ENCODE data around the gene ABHD12. TPM values are rescaled to one million over a fixed set of nuclear protein-coding genes. Genes with fewer than 3 reads are reported as not detected.
A peak's percentile ranks its signal among the peaks of the same experiment; 100 is the strongest.

ABHD12 gene
- total RNA-seq, 2 donors from 2014 or later: 48.2 to 52.7 TPM

GRCh38 chr20:25397096-25397495 is 6.5 kb upstream of the ABHD12 start:
- Mint-ChIP-seq H3K27me3 (ENCODE audit: insufficient read depth) (no peaks in the 10 kb centered on the region), H3K27ac (no peak overlapping the region), H3K4me3 (no peak overlapping the region), H3K9me3 (peaks cover 18% of the 10 kb centered on the region), H3K36me3 (ENCODE audit: low read depth) (peaks cover 3% of the 10 kb centered on the region), H3K4me1 (peaks cover 26% of the 10 kb centered on the region)
- Histone ChIP-seq H3K4me3 (ENCODE audit: low read length) (no peak overlapping the region), H3K9me3 (ENCODE audit: control insufficient read depth, low read length) (peaks cover 8% of the 10 kb centered on the region), H3K27me3 (ENCODE audit: control insufficient read depth, insufficient read depth, low read length, poor library complexity, severe bottlenecking) (no peaks in the 10 kb centered on the region), H3K4me1 (ENCODE audit: control insufficient read depth, insufficient read depth, low read length) (no peaks in the 10 kb centered on the region), H3K9ac (ENCODE audit: extremely low read depth, low read length, poor library complexity, severe bottlenecking) (no peak overlapping the region), H3K27ac (ENCODE audit: low read depth, low read length) (no peak overlapping the region), H3K36me3 (ENCODE audit: control insufficient read depth, insufficient read depth, low read length) (no peaks in the 10 kb centered on the region)
- no peak for TF ChIP-seq CTCF (conservative IDR thresholded peaks at IDR 0.05)
- DNase-seq: no peak
- 92 to 97% methylated on average over 6 of the region's 6 CpGs for WGBS, 2 experiments (ENCODE audit: insufficient coverage in 1 of 2, insufficient read length in 1 of 2)

GRCh38 chr20:25394996-25395395 is 4.4 kb upstream of the ABHD12 start:
- no peak for TF ChIP-seq CTCF (conservative IDR thresholded peaks at IDR 0.05)
- H3K27ac Mint-ChIP-seq: no peak overlapping the region
- Histone ChIP-seq H3K9ac (ENCODE audit: extremely low read depth, low read length, poor library complexity, severe bottlenecking) (no peak overlapping the region), H3K4me3 (ENCODE audit: low read length) (no peak overlapping the region), H3K27me3 (ENCODE audit: control insufficient read depth, insufficient read depth, low read length, poor library complexity, severe bottlenecking) (no peaks in the 10 kb centered on the region), H3K9me3 (ENCODE audit: control insufficient read depth, low read length) (no peaks in the 10 kb centered on the region), H3K36me3 (ENCODE audit: control insufficient read depth, insufficient read depth, low read length) (no peaks in the 10 kb centered on the region), H3K4me1 (ENCODE audit: control insufficient read depth, insufficient read depth, low read length) (no peaks in the 10 kb centered on the region), H3K27ac (ENCODE audit: low read depth, low read length) (no peak overlapping the region)
- no peaks in the 10 kb centered on the region for H3K27me3 Mint-ChIP-seq (ENCODE audit: insufficient read depth)
- no peak overlapping the region for H3K4me3 Mint-ChIP-seq
- WGBS, 2 experiments (ENCODE audit: insufficient coverage in 1 of 2, insufficient read length in 1 of 2): 94 to 95% methylated on average over 6 of the region's 6 CpGs
- no peak for DNase-seq
- peaks cover 3% of the 10 kb centered on the region for H3K36me3 Mint-ChIP-seq (ENCODE audit: low read depth)
- H3K4me1 Mint-ChIP-seq: peaks cover 26% of the 10 kb centered on the region
- H3K9me3 Mint-ChIP-seq: peaks cover 8% of the 10 kb centered on the region

- Mint-ChIP-seq H3K36me3 (ENCODE audit: low read depth) (peaks cover 3% of the 10 kb centered on the region), H3K27me3 (ENCODE audit: insufficient read depth) (peaks cover under 1% of the 10 kb centered on the region), H3K4me3 (no peak overlapping the region), H3K9me3 (peaks cover 8% of the 10 kb centered on the region), H3K27ac (peak overlapping the region; percentile 10), H3K4me1 (peaks cover 27% of the 10 kb centered on the region)
- no peaks in the 10 kb centered on the region for H3K4me1 ChIP-seq (ENCODE audit: control insufficient read depth, insufficient read depth, low read length)
- H3K27ac ChIP-seq (ENCODE audit: low read depth, low read length): no peak overlapping the region
- no peaks in the 10 kb centered on the region for H3K36me3 ChIP-seq (ENCODE audit: control insufficient read depth, insufficient read depth, low read length)
- 20 to 62% methylated on average over 1 to 5 of the region's 5 CpGs for WGBS, 2 experiments (ENCODE audit: insufficient coverage in 1 of 2, insufficient read length in 1 of 2)
- H3K9me3 ChIP-seq (ENCODE audit: control insufficient read depth, low read length): no peaks in the 10 kb centered on the region
- H3K27me3 ChIP-seq (ENCODE audit: control insufficient read depth, insufficient read depth, low read length, poor library complexity, severe bottlenecking): no peaks in the 10 kb centered on the region
- no peak overlapping the region for H3K4me3 ChIP-seq (ENCODE audit: low read length)
- DNase-seq: peak; percentile 54
- H3K9ac ChIP-seq (ENCODE audit: extremely low read depth, low read length, poor library complexity, severe bottlenecking): no peak overlapping the region
- TF ChIP-seq CTCF (conservative IDR thresholded peaks at IDR 0.05): no peak
Observed at GRCh38 chr20:25394276-25394675, 3.6 kb upstream of the ABHD12 start.
